ENCODE results near the gene ANXA9. TPM values are rescaled to one million over a fixed set of nuclear protein-coding genes. Genes with fewer than 3 reads are reported as not detected.
A peak's percentile ranks its signal among the peaks of the same experiment; 100 is the strongest.

ANXA9 gene
- total RNA-seq, 4 donors from 2014 or later: 0.31 TPM; not detected in 3

DNA sequence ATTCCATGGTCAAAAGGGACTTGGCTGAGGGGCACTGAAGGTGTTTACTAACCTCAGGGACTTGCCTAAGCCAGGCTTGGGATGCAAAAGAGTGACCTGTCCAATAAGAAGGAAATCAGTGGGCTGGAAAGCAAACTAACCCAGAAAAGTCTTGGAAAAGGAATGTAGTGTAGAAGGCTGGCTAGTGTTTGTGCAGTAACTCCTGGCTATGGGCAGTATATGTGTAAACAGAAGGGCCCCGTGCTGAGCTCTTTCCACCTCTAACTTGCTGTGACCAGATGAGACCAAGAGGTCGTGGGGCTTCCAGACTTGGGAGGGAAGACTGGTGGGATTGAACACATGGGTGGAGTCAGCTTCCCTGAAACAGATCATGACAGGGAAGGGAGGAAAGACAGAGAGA is 20.5 kb downstream of the ANXA9 start:
- no peak for ATAC-seq
- Histone ChIP-seq H3K36me3 (peaks cover 0 to 51% of the 10 kb centered on the region in 2 donors), H3K27me3 (no peaks in the 10 kb centered on the region), H3K27ac (peak overlapping the region in 2 of 4 donors; percentile 47 to 48), H3K9me3 (no peaks in the 10 kb centered on the region), H3K4me1 (peaks cover 0 to 50% (median 37%) of the 10 kb centered on the region in 3 donors), H3K4me3 (peak overlapping the region in 1 of 2 donors; percentile 65)
- 6 to 21% methylated on average over 2 of the region's 2 CpGs for WGBS, 2 donors (ENCODE audit: low coverage in 1 of 2)
- TF ChIP-seq POLR2AphosphoS5 (IDR thresholded peaks at IDR 0.05) (no peak), EP300 (IDR thresholded peaks at IDR 0.05) (no peak), POLR2A (IDR thresholded peaks at IDR 0.05) (no peak)
- TF ChIP-seq, protein P1, sequence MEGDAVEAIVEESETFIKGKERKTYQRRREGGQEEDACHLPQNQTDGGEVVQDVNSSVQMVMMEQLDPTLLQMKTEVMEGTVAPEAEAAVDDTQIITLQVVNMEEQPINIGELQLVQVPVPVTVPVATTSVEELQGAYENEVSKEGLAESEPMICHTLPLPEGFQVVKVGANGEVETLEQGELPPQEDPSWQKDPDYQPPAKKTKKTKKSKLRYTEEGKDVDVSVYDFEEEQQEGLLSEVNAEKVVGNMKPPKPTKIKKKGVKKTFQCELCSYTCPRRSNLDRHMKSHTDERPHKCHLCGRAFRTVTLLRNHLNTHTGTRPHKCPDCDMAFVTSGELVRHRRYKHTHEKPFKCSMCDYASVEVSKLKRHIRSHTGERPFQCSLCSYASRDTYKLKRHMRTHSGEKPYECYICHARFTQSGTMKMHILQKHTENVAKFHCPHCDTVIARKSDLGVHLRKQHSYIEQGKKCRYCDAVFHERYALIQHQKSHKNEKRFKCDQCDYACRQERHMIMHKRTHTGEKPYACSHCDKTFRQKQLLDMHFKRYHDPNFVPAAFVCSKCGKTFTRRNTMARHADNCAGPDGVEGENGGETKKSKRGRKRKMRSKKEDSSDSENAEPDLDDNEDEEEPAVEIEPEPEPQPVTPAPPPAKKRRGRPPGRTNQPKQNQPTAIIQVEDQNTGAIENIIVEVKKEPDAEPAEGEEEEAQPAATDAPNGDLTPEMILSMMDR (IDR thresholded peaks at IDR 0.05): no peak

DNA sequence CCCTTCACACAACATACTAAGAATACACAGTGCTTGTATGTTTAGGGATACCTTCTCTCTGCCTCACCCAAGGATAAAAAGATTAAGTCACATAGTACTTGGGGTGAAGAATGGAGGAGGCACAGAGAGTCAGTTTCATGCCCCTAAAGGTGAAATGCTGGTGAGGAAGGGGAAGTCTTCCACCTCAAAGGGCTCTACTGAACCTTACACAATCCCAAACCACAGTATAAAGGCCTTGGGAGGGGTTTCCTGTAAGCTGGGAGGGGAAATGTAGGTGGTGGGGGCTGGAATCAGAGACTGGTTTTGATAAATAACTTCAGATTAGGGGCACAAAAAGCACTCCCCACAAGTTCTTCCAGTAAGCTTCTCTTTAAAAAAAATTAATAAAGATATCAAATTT is 21.1 kb downstream of the ANXA9 start:
- Histone ChIP-seq H3K27ac (peak overlapping the region in 2 of 4 donors; percentile 47 to 48), H3K9me3 (no peaks in the 10 kb centered on the region), H3K36me3 (peaks cover 0 to 45% of the 10 kb centered on the region in 2 donors), H3K4me3 (peak overlapping the region in 1 of 2 donors; percentile 65), H3K4me1 (peaks cover 0 to 55% (median 40%) of the 10 kb centered on the region in 3 donors), H3K27me3 (no peaks in the 10 kb centered on the region)
- no peak for ATAC-seq
- TF ChIP-seq POLR2AphosphoS5 (IDR thresholded peaks at IDR 0.05) (no peak), EP300 (IDR thresholded peaks at IDR 0.05) (no peak), POLR2A (IDR thresholded peaks at IDR 0.05) (no peak)
- TF ChIP-seq, protein P1 (IDR thresholded peaks at IDR 0.05): no peak

DNA sequence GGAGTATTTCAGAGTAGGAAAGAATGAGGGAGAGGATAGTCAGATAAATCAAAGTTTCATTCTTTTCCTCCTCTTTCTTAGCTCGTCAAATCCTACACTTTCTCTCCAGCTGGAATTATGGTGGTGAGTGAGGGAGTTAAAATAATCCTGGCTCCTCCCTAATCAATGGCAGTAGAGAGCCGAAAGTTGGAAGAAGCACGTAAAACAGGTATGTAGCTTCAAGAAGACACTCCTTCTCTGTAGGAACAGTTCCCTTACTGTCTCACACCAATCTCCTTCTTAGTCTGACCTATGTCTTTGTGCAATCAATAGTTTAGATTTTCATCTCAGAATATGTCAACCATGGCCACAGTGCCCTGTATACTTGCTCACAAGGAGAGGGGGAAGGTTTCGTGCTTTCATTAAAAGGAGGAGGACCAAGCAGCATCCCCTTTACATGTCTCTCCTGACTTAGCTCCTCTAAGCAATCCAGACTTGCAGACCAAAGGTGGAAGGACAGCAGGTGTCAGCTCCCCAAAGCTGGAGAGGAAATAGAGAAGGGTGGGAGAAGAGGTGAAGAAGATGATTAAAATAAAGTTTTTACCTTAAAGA is 23.7 kb downstream of the ANXA9 start:
- no peaks in the 10 kb centered on the region for H3K27me3 ChIP-seq
- TF ChIP-seq EP300 (IDR thresholded peaks at IDR 0.05): no peak
- no peak for TF ChIP-seq POLR2AphosphoS5 (IDR thresholded peaks at IDR 0.05)
- no peak for TF ChIP-seq POLR2A (IDR thresholded peaks at IDR 0.05)
- TF ChIP-seq, protein P1 (IDR thresholded peaks at IDR 0.05): no peak
- H3K9me3 ChIP-seq: no peaks in the 10 kb centered on the region
- peaks cover 0 to 19% of the 10 kb centered on the region in 2 donors for H3K36me3 ChIP-seq
- H3K4me3 ChIP-seq: peak overlapping the region; percentile 38 to 65
- H3K27ac ChIP-seq: peak overlapping the region; percentile 31 to 89 (median 87)
- ATAC-seq: no peak
- 0 to 3% methylated on average over 3 to 4 of the region's 4 CpGs for WGBS, 2 donors (ENCODE audit: low coverage in 1 of 2)
- peaks cover 0 to 76% (median 40%) of the 10 kb centered on the region in 3 donors for H3K4me1 ChIP-seq

DNA sequence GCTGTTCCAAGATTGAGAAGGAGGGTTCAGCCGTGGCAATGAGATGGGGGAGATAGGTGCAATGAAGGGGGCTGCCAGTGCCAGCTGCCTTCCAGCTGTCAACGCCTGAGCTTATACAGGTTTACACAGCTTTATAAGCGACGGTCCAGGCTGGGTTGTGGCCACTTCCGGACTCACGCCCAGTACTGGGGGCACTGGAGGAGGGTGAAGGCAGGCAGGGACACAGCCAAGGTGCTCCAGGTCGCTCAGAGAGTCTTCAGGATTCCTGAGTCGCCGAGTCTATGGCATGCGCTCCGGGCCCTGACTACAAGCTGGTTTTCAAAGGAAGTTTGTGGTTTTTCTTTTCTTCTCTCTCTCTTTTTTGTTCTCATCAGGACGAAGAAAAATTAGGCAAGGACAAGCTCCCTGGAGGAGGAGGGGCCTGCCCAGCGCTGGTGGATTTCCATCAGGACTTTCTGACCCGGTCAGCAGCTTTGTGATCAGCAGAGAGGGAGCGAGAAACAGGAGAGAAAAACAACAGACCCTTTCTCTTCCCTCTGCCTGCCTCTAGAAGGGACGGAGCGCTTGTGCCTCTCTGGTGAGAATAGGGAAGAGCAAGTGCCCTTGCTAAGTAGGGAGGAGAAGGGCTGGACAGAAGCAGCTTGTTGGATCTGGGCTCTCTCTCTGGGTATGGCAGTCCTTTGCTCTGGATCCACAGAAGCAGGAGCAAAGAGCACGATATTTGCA is 24.4 kb downstream of the ANXA9 start, which contains the start of gene MINDY1:
Gene MINDY1 (minus strand): TSS at position 576 of the 726 bp plus-strand sequence. CDS start 4,285 bp downstream, outside the sequence.
- TF ChIP-seq EP300 (IDR thresholded peaks at IDR 0.05) (no peak), POLR2A (IDR thresholded peaks at IDR 0.05) (peak; percentile 49 to 65), POLR2AphosphoS5 (IDR thresholded peaks at IDR 0.05) (peak; percentile 84)
- TF ChIP-seq, protein P1 (IDR thresholded peaks at IDR 0.05): peak in 3 of 4 experiments; percentile 52 to 65 (median 57)
- ATAC-seq: peak; percentile 72
- H3K36me3 ChIP-seq: peaks cover 0 to 12% of the 10 kb centered on the region in 2 donors
- peak within 1 kb of the TSS; percentile 31 to 89 (median 87) for H3K27ac ChIP-seq
- 0 to 1% methylated on average over 4 to 12 of the region's 18 CpGs for WGBS, 2 donors (ENCODE audit: low coverage in 1 of 2)
- H3K9me3 ChIP-seq: no peaks in the 10 kb centered on the region
- no peaks in the 10 kb centered on the region for H3K27me3 ChIP-seq
- H3K4me3 ChIP-seq: peak within 1 kb of the TSS; percentile 38 to 78
- peaks cover 0 to 82% (median 40%) of the 10 kb centered on the region in 3 donors for H3K4me1 ChIP-seq

Data from gastroesophageal sphincter (tissue), 4 donors.